GM13977 (cell line): Measurements from ENCODE around the gene NTN5.
A peak's percentile ranks its signal among the peaks of the same experiment; 100 is the strongest.
"Not testable (repeated sequence)": the region's sequence is repeated elsewhere in the genome, so short reads cannot be mapped to it uniquely, and the experiment has no call there.

ENCODE experiments used
- DNase-seq: peaks from one replicate; pipeline ENCODE4 v3.0.0; 2012; ENCODE audit warnings: low spot score
- CTCF ChIP-seq: IDR thresholded peaks from 2 replicates; pipeline ENCODE4 v1.5.1; 2012; ENCODE audit warnings: mild to moderate bottlenecking, control low read depth; ENCODE audit not compliant: insufficient read depth; ENCODE audit errors: extremely low read depth, missing control alignments
- in situ Hi-C: fragments of 300-500 bp; cut with MboI; formaldehyde crosslinking; loops from one replicate; pipeline ENCODE4 v1.12.0; 2022; ENCODE audit warnings: low sequenced_read_pairs, low pct_unique_long_range_greater_than_20kb, mixed read lengths, inconsistent platforms; ENCODE audit not compliant: unreplicated experiment

Gene NTN5

GRCh38 chr19:48661711-48662090, 11.1 kb downstream of the NTN5 start:
- in situ Hi-C loops, result no loop called here
- no peak for DNase-seq
- TF ChIP-seq CTCF, result no peak

GRCh38 chr19:48660852-48661710, 11.7 kb downstream of the NTN5 start:
- in situ Hi-C loops, result no loop called here
- DNase-seq, result peak; percentile 99
- TF ChIP-seq CTCF, result no peak

- DNase-seq, result peak; percentile 72
- in situ Hi-C loops, result no loop called here
- no peak for TF ChIP-seq CTCF
Observed at GRCh38 chr19:48659768-48660167, 13.0 kb downstream of the NTN5 start.

GRCh38 chr19:48658483-48658882, 14.3 kb downstream of the NTN5 start:
- in situ Hi-C loops, result no loop called here
- DNase-seq, result no peak
- no peak for TF ChIP-seq CTCF

GRCh38 chr19:48657828-48658227, 15.0 kb downstream of the NTN5 start:
- DNase-seq, in situ Hi-C loops: not testable (repeated sequence)

- in situ Hi-C loops, result no loop called here
- no peak for TF ChIP-seq CTCF
- no peak for DNase-seq
Observed at GRCh38 chr19:48656840-48657474, 15.9 kb downstream of the NTN5 start.

GRCh38 chr19:48654299-48655059, 18.3 kb downstream of the NTN5 start:
- no peak for TF ChIP-seq CTCF
- no peak for DNase-seq
- in situ Hi-C loops, result no loop called here
